Fibroblast of upper back skin (primary cell): Measurements from ENCODE around the gene SLC27A3.

Experiments used
- DNase-seq: peaks from one replicate; pipeline ENCODE4 v3.0.0-alpha.2; 2013

SLC27A3 gene, protein sequence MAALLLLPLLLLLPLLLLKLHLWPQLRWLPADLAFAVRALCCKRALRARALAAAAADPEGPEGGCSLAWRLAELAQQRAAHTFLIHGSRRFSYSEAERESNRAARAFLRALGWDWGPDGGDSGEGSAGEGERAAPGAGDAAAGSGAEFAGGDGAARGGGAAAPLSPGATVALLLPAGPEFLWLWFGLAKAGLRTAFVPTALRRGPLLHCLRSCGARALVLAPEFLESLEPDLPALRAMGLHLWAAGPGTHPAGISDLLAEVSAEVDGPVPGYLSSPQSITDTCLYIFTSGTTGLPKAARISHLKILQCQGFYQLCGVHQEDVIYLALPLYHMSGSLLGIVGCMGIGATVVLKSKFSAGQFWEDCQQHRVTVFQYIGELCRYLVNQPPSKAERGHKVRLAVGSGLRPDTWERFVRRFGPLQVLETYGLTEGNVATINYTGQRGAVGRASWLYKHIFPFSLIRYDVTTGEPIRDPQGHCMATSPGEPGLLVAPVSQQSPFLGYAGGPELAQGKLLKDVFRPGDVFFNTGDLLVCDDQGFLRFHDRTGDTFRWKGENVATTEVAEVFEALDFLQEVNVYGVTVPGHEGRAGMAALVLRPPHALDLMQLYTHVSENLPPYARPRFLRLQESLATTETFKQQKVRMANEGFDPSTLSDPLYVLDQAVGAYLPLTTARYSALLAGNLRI

DNA sequence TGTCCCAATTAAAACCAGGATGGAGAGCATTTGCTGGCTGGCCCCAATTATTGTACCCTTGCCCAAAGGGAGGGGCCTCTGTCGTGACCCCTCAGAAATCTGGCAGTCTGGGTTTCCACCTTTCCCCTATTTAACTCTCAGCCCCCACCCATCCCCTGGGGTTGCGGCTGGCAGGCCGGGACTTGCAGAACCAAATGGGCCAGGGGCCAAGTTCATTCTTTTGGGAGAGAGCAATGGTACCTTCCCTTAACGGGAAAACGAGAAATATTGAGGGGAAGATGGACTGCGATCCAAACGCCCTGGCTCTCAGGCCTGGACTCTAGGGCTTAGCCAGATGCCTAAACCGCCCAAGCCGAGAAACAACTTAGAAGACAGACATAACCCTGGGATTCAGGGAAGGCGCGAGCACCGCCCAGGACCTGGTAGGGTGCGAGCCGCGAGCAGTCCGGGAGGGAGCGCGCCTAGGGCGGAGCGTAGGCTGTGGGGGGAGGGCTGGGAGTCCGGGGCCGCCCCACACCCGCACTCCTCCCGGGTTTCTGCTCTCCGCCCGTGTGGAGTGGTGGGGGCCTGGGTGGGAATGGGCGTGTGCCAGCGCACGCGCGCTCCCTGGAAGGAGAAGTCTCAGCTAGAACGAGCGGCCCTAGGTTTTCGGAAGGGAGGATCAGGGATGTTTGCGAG lies at the start of gene SLC27A3:
Gene SLC27A3 (plus strand): TSS at position 628 of the 678 bp plus-strand sequence. CDS start 91 bp downstream, outside the sequence.
- DNase-seq: peak; percentile 53

DNA sequence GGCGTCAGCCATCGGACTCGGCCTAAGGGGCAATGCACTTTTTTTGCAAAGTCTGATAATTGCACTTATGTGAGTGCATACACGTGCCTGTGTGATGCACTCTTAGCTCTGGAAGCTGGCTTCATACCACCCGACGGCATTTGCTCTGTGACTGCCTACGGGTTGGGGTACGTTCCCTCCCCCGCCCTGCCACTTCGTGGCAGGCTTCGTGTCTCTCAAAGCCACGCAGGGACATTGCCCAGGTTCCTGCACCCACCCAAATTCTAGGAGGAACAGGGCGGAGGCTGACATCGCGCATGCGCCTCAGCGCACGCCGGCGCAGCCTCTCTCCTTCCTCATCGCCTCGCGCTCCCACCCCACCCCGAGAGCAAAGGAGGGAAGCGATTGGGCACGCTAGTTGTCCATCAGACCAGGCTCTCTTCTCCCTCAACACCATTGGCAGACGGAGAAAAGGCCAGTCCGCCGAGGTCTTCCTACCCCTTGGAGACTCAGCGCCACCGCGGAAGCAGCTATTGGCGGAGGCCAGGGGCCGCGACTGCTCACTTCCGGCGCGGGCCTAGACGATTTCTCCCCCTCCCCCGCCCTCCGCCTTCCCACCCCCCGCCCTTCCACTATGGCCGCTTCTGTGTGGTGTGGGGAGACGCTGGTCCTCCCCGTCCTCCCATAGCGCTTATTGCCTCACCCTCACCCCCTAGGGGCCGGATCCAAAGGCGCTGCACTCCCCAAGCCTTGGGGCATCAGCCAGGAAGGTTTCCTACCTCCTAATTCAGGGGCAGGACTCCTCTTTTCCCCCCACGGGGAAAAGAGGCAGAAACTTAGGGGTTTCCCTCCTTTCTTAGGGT lies 47.5 kb upstream of the SLC27A3 start, which contains the start of gene INTS3:
Gene INTS3 (plus strand): TSS at position 588 of the 842 bp plus-strand sequence. CDS start 585 bp downstream, outside the sequence.
- DNase-seq: peak; percentile 100

DNA sequence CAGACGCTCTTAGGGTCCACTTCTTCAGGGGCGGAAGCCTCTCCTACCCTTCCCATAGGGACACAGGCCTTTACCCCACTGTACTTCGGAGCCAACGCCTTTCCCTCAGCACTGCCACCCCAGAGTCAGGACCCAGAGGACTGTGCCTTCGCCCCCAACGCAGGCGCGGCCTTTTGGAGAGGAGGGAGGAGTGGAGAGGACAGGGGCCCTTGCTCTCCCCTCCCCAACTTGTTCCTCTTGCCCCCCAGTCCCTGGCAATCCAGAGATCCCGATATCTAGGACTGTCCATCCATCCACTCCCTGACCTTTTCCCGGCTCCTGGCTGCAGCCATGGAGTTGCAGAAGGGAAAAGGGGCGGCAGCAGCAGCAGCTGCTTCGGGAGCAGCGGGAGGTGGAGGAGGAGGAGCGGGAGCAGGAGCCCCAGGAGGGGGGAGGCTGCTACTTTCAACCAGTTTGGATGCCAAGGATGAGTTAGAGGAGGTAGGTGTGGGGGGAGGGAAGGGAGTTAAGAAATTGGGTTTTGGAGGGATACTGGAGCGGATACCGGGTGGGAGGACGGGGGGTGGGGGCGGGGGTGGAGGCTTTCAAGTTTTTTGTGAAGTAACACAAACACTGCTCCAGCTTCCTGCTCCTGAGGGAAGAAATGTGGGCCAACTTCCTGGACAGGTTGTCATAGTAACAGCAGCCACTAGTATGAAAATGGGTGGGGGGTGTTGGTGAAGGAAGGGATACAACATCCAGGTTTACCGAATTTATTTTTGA lies 46.7 kb upstream of the SLC27A3 start:
- peak; percentile 58 for DNase-seq

DNA sequence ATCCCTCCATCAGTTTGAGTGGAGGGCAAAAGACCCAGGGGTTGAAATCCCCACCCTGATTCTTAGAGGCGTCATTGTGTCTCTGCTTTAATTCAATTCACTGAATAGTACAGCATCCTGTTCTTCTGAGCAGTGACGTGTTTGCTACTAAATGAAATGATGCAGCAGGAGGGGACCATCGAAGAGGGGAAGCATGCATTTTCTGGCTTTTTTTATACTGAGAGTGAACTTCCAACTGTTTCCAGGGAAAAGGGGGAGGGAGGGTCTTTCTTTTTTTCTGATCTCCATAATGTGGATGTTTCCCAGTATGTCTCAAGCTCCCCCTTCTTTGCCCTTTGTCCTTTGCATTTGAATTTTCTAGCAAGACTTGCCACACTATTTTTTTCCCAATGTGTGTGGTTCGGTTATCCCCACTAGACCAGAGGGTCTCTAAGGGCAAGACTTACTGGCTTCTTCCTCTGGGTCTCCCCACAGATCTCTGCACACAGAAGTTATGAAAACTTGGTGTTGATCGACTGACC lies 44.7 kb upstream of the SLC27A3 start:
- DNase-seq: no peak

DNA sequence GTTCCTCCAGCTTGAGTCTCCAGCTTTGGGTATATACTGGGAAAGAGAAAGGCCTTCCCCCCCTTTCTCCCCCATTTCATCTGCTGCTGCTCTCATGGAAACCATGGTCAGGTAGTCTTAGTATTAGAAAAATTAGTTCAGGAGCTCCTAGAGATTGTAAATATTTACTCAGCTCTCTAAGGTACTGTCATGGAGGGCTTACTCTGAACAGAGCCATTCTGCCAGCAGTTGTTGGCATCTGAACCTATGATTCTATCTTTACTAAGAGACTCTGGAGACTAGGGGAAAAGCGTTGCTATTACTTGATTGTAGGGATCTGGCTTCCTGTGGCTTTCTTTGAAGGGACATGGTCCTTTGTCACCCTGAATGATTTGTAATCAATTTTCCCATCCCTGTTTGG lies 41.2 kb upstream of the SLC27A3 start:
- no peak for DNase-seq

GRCh38 chr1:153734396-153735089 lies 40.7 kb upstream of the SLC27A3 start:
- no peak for DNase-seq

- no peak for DNase-seq
Observed at GRCh38 chr1:153735090-153735420, 40.2 kb upstream of the SLC27A3 start.

DNA sequence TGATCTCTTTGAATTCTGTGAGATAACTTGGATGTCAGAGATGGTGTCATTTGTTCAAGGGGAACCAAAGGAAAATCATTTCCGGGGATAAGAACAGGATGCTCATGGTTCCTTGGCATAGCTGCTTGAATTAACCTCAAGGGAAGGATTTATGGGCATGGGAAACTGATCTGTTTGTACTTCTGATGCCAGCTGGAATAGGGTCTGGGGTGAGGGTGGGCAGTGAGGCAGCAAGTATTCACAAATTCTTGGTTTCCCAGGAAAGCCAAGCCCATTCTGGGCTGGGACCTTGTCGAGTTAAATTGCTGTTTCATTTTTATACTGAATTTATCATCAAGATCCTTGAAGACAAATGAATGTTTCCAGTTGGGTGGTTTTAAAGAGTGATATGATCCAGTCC lies 33.2 kb upstream of the SLC27A3 start:
- DNase-seq: no peak

DNA sequence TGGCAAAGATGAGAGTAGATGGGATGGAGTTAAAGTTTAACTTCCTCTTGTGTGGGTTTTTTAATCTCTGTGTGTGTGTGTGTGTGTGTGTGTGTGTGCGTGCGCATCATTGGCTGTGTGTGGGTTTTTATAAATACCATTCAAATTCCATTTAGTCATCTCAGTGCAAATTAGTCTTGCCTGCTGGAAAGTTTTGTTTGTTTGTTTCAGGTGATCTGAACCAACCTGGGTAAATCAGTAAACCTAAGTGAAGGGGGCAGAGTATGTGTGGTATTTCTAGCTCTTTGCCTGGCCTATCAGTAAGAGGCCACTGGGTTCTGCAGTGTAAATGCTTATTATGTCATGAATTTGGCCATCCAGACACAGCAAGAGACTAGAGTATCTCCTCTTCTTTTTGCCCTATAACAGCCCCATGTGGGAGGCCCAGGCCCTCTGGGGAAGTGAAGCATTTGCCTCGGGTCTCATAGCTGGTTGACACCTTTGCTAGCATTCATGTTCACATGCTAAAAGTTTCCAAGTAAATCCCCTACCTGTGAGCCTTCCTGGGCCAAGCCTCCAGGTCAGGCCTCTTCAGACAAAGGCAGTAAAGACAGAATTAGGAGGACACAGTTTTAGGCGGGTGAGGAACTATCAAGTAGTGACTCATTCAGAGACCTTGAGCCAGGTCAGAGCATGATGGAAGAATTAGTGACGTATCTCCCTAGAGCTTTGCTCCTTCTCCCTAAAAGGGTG lies 32.6 kb upstream of the SLC27A3 start:
- peak; percentile 42 for DNase-seq

DNA sequence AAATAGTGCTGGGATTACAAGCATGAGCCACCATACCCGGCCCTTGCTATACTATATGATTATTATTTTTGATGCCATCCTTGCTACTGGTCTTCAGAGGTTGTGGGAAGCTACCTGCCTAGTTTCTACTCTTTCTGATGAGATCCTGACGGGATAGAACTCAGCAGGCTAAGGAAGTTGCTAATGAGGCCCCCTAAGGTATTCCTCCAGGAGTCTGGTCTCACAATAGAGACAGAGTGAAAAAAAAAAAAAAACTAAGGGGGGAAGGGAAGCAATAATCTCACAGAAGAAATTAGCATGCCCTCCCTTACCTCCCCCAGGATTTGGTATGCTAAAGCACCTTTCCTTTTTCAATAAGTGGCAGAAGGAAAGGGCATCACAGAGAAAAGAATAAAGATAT lies 29.8 kb upstream of the SLC27A3 start:
- DNase-seq: no peak

DNA sequence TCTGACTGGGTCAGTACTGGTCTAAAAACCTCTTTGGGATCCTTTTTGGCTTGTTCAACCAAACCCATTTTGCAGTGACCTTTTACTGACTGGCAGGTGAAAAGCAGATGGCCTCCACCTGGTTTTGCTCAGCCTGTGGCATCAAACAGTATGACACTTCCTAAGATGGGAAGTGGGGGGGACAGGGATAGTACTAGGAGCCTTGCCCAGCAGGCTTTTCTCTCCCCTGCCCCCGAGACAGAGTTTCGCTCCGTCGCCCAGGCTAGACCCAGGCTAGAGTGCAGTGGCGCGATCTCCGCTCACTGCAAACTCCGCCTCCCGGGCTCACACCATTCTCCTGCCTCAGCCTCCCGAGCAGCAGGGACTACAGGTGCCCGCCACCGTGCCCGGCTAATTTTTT lies 29.0 kb upstream of the SLC27A3 start:
- DNase-seq: no peak

DNA sequence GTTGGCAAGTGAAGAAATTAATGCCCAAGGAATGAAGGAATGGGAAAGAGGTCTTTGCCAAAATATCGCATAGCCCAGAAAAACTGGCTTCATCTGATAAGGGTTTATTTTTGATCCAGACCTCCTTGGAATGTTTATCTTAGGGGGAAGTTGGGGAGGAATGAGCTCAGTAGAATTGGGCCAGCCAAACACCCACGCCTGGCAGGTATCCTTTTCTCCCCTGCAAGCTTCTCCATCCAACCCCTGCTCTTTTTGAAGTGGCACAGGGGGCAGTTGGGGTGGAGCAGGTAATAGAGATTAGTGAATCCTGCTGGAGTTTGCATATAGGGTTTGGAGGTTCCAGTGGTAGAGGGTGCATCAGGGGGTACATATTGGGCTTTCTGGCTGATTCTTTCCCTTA lies 26.3 kb upstream of the SLC27A3 start:
- DNase-seq: no peak

DNA sequence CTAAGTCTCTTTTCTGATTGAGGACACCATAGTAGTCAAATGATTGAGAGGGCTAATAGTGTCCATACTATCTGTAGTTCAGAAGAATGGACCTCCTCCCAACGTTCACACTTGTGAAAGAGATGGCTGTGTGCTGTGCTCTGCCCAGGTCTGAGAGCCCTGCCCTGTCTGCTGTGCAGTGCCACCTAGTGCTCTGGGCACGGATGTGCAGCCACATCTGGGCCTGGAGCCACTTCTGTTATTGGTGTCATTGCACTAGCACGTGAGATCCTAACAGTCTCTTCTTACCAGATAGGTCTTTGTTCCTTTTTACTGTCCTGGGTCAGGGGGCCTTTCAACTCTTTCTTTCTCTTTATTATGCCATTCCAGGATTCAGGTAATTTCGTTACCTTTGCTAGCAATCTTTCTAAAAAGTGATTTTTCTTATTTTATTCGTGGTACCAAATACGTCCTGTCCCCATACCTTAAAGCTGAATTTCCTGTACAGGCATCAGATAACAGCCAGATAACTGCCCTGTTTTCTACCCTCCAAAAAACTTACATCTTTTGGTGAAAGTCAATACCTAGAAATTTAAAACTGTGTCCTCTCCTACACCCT lies 25.7 kb upstream of the SLC27A3 start:
- DNase-seq: peak; percentile 73

GRCh38 chr1:153750026-153750995 lies 24.9 kb upstream of the SLC27A3 start:
- no peak for DNase-seq

- no peak for DNase-seq
Observed at GRCh38 chr1:153752072-153752471, 23.1 kb upstream of the SLC27A3 start.

GRCh38 chr1:153752571-153753195 lies 22.5 kb upstream of the SLC27A3 start:
- no peak for DNase-seq

DNA sequence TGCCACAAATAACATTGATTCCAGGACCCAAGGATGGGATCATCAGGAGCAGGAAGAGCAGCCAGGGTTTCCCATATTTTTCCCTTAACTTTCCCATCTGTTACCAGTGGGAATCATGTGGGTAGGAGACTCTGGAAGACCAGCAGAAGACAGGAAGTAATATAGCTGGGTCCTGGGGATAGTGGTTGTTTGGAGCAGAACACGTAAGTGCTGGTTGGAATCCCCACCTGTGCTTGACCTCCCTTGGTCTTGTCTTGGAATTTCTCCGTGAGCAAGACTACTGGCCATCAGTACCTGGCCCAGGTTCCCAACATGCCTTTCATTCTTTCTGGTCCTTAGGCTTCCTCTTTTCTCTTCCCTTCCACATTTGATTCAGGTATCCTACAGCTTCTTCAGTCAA lies 20.9 kb upstream of the SLC27A3 start:
- DNase-seq: no peak

DNA sequence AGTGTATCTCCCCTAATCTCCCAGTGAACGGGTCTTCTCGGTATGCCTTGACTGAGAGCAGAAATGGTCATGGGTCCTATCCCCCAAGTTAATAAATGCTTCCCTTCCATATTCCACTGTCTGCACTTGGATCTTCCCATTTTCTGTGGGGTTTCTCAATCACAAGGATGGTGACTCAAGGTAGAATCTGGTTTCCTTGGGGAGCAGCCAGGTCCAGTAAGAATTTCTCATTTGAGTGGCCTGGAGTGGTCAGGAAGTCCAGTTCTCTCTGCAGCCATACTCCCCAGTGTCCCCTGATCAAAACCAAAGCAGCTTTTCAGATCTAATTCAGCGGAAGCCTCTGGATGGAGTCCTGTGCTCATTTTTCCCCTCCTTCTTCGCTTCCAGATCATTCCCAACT lies 14.8 kb upstream of the SLC27A3 start:
- no peak for DNase-seq
